ENCODE measurements around the gene ULK1.

Gene ULK1

GRCh38 chr12:131892711-131893604, 1.5 kb upstream of the ULK1 start:
- DNase-seq (ENCODE audit: low read depth) = no peak

- DNase-seq (ENCODE audit: low read depth) = peak; percentile 10
Measured at GRCh38 chr12:131893605-131894312, 663 bp upstream of the ULK1 start.

DNA sequence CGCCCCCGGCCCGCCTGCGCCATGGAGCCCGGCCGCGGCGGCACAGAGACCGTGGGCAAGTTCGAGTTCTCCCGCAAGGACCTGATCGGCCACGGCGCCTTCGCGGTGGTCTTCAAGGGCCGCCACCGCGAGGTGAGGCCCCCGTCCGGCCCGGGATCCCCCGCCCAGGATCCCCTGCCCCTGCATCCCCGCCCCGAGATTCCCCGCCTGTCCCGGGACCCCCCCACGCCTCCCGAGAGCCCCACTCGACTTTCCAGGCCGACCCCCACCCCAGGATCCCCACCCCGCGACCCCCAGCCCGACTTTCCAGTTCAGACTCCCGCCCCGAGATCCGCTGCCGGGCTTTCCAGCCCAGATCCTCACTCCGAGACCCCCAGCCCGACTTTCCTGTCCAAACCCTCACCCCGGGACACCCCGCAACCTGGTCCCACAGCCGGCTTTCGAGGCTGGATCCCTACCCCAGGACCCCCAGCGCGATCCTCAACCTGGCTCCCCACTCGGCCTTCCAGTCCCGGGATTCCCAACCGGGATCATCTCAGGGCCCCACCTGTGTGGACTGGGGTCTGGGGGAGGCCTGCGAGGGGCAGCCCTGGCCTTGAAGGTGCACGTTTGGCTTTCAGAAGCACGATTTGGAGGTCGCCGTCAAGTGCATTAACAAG, 688 bp downstream of the ULK1 start:
- DNase-seq (ENCODE audit: low read depth) = no peak

DNA sequence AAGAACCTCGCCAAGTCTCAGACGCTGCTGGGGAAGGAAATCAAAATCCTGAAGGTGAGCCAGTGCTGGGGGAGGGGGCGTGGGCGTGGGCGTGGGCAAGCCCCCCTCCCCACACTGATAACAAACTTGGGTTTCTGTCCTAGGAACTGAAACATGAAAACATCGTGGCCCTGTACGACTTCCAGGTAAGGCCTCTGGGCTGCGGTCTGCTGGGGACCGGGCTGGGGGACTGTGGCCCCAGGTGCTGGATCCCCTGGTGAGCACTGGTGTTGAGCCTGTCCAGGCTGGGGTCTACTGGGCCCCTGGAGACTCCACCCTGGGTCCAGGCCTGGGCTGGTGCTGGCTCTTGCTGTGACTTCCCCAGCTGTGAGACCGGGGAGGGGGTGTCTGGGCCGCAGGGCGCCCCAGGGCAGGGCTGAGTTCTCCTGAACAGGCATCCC, 1.2 kb downstream of the ULK1 start:
- DNase-seq (ENCODE audit: low read depth) = no peak

- peak; percentile 88 for DNase-seq (ENCODE audit: low read depth)
Measured at GRCh38 chr12:131896080-131896810, 1.8 kb downstream of the ULK1 start.

DNA sequence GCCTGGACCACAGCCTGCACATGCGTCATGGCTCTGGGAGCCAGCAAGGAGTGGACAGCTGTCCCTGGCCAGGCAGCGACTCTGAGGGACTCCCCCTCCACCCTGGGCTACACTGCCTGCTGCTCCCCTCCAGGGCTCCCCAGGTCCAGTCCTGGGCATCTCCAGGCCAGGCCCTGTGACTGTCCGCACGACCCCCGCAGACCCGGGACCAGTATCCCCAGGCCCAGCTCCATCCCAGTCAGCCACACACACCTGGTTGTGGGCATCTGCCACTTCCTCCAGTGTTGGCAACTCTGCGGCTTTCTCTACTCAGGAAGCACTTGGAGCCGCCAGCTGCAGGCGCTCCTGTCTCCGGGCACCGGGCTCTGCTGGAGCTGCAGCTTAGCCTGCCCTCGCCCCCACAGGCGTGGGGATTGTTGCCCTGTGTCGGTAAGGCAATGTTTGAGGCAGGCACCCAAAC, 2.4 kb downstream of the ULK1 start:
- no peak for DNase-seq (ENCODE audit: low read depth)

DNA sequence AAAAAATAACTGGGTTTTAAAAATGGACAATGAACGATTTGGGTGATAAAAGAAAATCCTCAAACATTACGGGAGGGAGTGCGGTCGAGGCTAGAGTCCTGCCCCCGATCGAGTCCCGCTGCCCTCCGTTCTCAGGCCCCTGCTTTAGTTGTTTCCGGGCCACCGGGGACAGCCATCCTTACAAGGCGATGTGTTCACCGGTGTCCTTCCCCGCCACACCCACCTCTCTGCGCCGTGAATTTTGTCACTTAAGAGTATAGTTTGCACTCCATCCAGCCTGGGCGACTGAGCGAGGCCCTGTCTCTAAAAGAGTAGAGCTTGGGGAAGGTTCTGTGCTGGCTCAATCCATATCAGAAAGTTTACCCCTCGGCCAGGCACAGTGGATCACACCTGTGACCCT, 2.9 kb downstream of the ULK1 start:
- DNase-seq (ENCODE audit: low read depth) = no peak

DNA sequence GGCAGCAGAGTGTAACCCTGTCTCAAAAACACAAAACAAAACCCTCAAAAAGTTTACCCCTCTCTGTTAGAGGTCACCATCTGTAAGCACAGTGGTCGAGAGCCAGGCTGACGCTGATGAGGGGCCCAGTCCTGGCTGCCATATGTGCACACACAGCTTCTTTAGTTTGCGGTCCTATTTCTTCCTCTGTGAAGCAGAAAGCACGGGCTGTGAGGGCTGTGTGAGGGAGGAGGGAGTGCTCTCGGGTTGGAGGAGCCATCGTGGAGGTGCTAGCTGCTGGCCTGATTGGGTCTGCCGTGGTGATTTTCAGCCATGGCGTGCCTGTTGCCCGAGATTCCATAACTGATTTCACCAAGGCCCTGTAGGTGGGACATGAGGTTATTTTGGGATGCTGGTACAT, 3.5 kb downstream of the ULK1 start:
- DNase-seq (ENCODE audit: low read depth) = no peak

GRCh38 chr12:131900397-131900796, 6.0 kb downstream of the ULK1 start:
- no peak for DNase-seq (ENCODE audit: low read depth)

DNA sequence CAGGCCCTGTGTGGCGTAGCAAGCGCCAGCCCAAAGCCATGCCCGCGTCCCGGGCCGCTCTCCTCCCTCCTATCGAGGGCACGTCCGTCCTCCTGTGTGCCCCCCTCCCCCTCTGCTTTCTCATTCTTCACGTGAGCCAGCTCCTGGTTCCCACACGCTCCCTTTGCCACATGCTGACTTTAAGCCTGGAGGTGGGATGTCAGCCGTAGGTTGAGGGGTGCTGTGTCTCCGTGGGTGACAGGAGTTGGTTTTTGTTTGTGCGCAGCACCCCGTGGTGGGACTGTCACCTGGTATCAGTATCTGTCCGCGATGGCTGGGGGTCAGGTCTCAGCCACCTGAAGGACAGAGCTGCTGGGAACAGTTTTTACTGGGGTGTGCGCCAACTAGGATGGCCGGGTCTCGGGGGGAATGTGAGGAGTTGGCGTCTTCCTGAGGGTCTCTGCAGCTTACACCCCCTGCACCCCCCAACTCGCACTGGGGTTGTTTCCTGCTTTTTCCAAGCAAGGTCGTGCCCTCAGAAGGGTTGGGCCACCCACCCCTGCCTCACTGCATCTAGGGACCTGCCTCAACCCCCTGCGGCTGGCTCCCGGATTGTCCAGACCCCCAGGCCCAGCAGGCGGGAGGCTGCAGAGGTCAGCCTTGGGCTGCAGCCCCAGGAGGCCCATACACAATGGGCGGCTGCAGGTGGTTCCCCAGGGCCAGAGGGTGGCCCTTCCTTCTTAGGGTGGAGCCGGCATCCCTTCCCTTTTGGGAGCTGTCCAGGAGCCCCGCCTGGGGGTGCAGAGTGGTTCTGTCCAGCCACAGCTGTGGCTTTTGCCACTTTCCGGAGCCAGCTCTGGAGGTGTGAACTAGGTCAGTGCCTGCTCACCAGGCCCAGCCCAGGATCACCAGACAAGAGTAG, 7.3 kb downstream of the ULK1 start:
- no peak for DNase-seq (ENCODE audit: low read depth)

DNA sequence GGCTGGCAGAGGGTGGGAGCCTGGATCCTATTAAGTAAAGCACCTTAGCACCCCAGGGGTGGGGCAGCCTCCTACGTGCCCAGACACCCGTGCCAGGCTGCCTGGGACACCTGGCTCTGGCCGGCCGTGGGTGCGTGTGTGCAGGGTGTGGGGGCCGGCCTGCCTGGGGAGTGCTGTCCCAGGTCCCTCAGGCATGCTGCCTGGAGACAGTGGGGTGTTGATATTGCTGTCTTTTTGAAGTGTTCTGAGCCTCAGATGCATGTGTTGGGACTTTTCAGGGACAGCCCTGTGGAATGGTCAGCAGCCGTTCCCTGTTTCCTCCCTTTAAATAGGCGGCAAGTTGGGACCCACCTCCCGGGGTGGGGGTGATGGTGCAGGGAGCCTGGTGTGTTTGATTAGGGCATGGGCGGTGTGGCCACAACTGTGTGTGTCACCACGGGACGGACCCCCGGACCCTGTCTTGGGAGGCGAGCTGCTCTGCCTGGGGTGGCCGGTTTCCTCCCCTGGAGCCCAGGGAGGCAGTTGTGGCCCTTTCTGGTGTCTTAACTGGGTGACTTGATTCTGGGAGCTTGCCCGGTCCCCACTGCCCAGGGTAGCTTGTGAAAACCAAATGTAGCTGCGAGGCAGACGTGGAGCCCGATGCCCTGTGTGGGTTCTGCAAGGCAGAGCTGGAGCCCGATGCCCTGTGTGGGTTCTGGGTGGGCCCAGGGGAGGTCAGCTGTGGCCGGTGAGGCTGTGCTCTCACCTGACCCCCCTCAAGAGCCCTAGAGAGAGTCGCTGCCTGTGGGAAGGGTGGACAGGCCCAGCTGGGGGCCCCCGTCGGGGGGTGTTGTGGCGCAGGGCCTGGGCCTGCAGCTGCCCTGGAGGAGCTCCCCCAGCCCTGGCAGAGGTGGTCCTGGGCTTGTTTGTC, 8.2 kb downstream of the ULK1 start:
- no peak for DNase-seq (ENCODE audit: low read depth)

GRCh38 chr12:131903270-131904255, 9.1 kb downstream of the ULK1 start:
- DNase-seq (ENCODE audit: low read depth) = no peak

DNA sequence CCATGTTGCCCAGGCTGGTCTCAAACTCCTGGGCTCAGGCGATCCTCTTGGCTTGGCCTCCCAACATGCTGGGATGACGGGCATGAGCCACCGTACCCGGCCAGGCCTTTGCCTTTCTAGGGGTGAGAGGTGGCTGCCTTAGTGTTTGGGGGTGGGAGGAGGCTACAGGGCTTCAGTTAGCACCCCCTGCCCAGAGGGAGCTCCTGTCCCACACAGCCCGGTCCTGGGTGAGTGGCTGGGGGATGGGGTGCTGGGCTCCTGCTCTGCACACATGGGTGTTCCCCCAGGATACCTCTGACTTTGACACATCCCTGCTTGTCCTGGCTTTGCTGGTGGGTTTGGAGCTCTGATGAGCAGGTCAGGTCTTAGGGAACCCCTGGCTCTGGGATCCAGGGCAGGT, 9.9 kb downstream of the ULK1 start:
- no peak for DNase-seq (ENCODE audit: low read depth)

DNA sequence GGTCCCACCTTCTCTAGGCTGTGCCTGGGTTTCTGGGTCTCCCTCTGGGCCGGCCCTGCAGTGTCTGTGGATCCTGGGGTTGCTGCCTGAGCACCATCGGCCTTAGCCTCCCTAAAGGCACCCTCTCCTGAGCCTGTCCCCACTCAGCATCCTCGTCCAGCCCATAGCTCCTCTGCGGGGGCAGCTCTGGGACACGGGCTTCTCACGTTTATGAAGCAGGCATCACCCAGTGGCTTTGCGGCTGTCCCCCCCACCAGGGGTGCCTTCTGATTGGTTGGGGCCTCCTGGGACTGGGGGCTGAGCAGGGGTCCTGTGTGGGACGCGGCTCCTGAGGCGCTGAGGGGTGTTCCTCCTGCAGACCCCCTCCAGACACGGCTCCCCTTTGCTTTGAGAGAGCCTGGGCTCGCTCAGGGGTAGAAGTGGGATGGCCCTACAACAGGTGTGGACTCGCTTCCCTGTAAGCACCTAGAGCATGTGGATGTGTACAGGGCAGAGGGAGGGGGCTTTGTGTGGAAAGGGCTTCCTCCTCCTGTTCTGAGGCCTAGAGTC, 10.7 kb downstream of the ULK1 start:
- DNase-seq (ENCODE audit: low read depth) = no peak

GRCh38 chr12:131905630-131906091, 11.2 kb downstream of the ULK1 start:
- no peak for DNase-seq (ENCODE audit: low read depth)

GRCh38 chr12:131907379-131908091, 13.1 kb downstream of the ULK1 start:
- no peak for DNase-seq (ENCODE audit: low read depth)
